ENCODE results near the gene TIAM2. TPM values are rescaled to one million over a fixed set of nuclear protein-coding genes. Genes with fewer than 3 reads are reported as not detected.

Gene TIAM2
- total RNA-seq, 1 donor from 2014 or later: 5.9 TPM

DNA sequence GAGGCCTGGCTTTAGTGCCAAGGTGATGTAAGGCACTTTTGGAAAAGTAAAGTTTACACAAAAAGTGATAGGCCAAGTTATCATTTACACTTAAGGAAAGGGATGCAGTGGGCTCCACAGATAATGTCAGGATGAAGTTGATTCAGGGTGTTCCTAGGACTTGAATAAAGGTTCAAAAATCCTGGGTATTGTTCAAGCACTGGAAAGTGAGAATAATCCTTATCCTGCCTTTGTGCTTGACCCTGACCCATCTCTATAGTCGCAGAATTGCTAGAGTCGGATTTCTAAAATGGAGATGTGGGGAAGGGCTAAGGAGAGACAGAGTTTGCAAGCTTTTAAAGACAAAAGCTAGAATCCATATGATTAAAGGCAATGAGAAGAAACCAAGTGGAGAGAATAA lies 115.6 kb downstream of the TIAM2 start:
- H3K27me3 ChIP-seq (ENCODE audit: low read depth): no peaks in the 10 kb centered on the region
- no peaks in the 10 kb centered on the region for H3K36me3 ChIP-seq
- DNase-seq: no peak
- H3K9me3 ChIP-seq: no peaks in the 10 kb centered on the region
- TF ChIP-seq, protein P1, sequence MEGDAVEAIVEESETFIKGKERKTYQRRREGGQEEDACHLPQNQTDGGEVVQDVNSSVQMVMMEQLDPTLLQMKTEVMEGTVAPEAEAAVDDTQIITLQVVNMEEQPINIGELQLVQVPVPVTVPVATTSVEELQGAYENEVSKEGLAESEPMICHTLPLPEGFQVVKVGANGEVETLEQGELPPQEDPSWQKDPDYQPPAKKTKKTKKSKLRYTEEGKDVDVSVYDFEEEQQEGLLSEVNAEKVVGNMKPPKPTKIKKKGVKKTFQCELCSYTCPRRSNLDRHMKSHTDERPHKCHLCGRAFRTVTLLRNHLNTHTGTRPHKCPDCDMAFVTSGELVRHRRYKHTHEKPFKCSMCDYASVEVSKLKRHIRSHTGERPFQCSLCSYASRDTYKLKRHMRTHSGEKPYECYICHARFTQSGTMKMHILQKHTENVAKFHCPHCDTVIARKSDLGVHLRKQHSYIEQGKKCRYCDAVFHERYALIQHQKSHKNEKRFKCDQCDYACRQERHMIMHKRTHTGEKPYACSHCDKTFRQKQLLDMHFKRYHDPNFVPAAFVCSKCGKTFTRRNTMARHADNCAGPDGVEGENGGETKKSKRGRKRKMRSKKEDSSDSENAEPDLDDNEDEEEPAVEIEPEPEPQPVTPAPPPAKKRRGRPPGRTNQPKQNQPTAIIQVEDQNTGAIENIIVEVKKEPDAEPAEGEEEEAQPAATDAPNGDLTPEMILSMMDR (IDR thresholded peaks at IDR 0.05): no peak
- no peak overlapping the region for H3K27ac ChIP-seq
- H3K4me1 ChIP-seq: no peaks in the 10 kb centered on the region
- H3K4me3 ChIP-seq: no peak overlapping the region
- intact Hi-C loops (cut with DNase I): no loop called here
- ATAC-seq: no peak

DNA sequence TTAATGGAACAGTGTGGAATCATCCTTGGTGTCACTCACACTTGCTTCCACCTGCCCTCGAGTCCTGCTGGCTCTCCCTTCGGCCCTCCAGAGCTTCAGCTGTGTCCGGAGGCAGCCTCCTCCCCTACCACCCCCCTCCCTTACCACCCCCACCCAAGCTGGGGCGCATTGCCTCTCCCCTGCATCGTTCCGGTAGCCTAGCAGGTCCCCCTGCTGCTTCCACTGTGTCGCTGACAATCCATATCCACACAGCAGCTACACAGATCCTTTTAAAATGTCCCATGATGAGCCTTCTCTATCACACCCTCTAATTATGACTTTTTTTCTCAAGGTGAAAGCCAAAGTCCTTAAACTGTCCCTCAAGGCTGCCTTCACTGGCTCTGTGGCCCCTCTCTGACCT lies 117.6 kb downstream of the TIAM2 start:
- intact Hi-C loops (cut with DNase I): no loop called here
- H3K27ac ChIP-seq: no peak overlapping the region
- no peaks in the 10 kb centered on the region for H3K36me3 ChIP-seq
- no peak for ATAC-seq
- H3K27me3 ChIP-seq (ENCODE audit: low read depth): no peaks in the 10 kb centered on the region
- H3K4me1 ChIP-seq: no peaks in the 10 kb centered on the region
- H3K4me3 ChIP-seq: no peak overlapping the region
- TF ChIP-seq, protein P1 (IDR thresholded peaks at IDR 0.05): no peak
- H3K9me3 ChIP-seq: no peaks in the 10 kb centered on the region
- DNase-seq: no peak

DNA sequence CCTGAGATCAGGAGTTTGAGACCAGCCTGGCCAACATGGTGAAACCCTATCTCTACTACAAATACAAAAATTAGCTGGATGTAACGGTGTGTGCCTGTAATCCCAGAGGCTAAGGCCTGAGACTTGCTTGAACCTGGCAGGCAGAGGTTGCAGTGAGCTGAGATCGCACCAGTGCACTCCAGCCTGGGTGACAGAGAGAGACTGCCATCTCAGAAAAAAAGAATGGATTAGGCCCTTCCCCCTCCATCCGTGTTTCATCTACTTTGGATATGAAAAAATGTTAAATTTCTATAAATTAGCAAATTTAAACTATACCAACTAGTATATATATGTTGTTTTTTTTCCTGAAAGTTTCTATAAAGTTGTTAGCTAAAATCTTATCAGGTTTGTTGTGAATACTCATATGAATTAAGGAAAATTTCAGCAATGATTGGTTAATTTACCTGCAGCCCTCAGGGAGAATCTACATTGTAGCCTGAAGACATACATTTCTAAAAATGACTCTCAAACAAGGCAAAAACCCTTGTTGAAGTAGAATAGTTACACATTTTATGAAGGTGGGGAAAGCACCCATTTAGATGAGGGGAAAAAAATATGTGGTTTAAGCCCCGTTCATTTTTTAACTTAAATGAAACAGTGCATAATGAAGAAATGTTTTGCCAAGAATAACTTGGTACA lies 120.9 kb downstream of the TIAM2 start:
- TF ChIP-seq, protein P1 (IDR thresholded peaks at IDR 0.05): no peak
- H3K9me3 ChIP-seq: no peaks in the 10 kb centered on the region
- ATAC-seq (no peak), DNase-seq (no peak)
- no peak overlapping the region for H3K27ac ChIP-seq
- H3K36me3 ChIP-seq: no peaks in the 10 kb centered on the region
- H3K4me3 ChIP-seq: no peak overlapping the region
- no peaks in the 10 kb centered on the region for H3K4me1 ChIP-seq
- intact Hi-C loops (cut with DNase I): no loop called here
- no peaks in the 10 kb centered on the region for H3K27me3 ChIP-seq (ENCODE audit: low read depth)

DNA sequence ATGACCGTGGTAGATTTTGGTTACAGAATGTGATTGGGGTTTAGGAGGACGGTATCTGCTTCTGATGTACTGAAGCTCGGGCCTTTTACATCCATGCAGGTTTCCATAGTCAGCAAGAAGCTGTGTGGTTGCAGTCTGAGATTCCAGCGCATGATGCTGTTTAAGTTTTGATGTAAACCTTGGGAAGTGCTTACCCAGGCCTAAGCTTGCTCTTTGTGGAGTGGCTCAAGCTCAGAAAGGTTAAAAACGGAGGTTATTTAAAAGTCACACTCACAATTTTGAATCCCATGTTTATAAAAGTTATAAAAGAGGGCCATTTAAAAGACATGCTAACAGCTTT lies 121.4 kb downstream of the TIAM2 start:
- Histone ChIP-seq H3K27me3 (ENCODE audit: low read depth) (no peaks in the 10 kb centered on the region), H3K27ac (no peak overlapping the region), H3K9me3 (no peaks in the 10 kb centered on the region), H3K36me3 (no peaks in the 10 kb centered on the region), H3K4me3 (no peak overlapping the region), H3K4me1 (no peaks in the 10 kb centered on the region)
- DNase-seq: no peak
- ATAC-seq: no peak
- TF ChIP-seq, protein P1 (IDR thresholded peaks at IDR 0.05): no peak
- intact Hi-C loops (cut with DNase I): no loop called here

DNA sequence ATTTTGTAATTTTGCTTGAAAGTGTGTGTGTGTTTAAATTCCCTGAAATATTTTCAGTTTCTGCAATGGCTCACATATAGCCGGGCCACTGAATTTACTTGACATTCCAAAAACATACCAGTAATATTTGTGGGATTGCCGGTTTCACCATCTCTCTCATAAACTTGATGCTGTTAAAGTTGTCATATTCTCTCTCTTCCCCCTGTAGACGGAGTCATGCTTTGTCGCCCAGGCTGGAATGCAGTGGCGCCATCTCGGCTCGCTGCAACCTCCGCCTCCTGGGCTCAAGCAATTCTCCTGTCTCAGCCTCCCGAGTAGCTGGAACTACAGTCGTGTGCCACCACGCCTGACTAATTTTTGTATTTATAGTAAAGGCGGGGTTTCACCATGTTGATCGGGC lies 122.1 kb downstream of the TIAM2 start:
- intact Hi-C loops (cut with DNase I): no loop called here

More for the DNA sequence above, 122.1 kb downstream of the TIAM2 start:
- ATAC-seq (no peak), DNase-seq (no peak)
- no peaks in the 10 kb centered on the region for H3K36me3 ChIP-seq
- TF ChIP-seq, protein P1 (IDR thresholded peaks at IDR 0.05): no peak
- no peaks in the 10 kb centered on the region for H3K27me3 ChIP-seq (ENCODE audit: low read depth)
- H3K9me3 ChIP-seq: no peaks in the 10 kb centered on the region
- no peak overlapping the region for H3K27ac ChIP-seq
- H3K4me3 ChIP-seq: no peak overlapping the region
- H3K4me1 ChIP-seq: no peaks in the 10 kb centered on the region

All from lower lobe of right lung (tissue), 2 donors.